WERI-Rb-1 (cell line): ENCODE data around the gene CTNNA3.

Experiments used
- DNase-seq: peaks from one replicate; pipeline ENCODE4 v3.0.0-alpha.2; 2020
- H3K27ac ChIP-seq: fragments of 250-450 bp; sonication (Bioruptor Pico); 2 replicates; pipeline ENCODE4 v1.5.1; 2020; ENCODE audit warnings: mild to moderate bottlenecking, moderate library complexity
- H3K27me3 ChIP-seq: fragments of 250-450 bp; sonication (Bioruptor Pico); 2 replicates; pipeline ENCODE4 v1.5.1; 2021; ENCODE audit warnings: mild to moderate bottlenecking, low read depth, moderate library complexity; ENCODE audit not compliant: insufficient read depth, severe bottlenecking
- H3K36me3 ChIP-seq: fragments of 250-450 bp; sonication (Bioruptor Pico); 2 replicates; pipeline ENCODE4 v1.5.1; 2020; ENCODE audit warnings: mild to moderate bottlenecking, moderate library complexity
- H3K4me3 ChIP-seq: 2 replicates; pipeline ENCODE4 v1.5.1; 2011; ENCODE audit warnings: low read depth, mild to moderate bottlenecking, control low read depth, low read length
- H3K9me3 ChIP-seq: fragments of 250-450 bp; sonication (Bioruptor Pico); 2 replicates; pipeline ENCODE4 v1.5.1; 2021; ENCODE audit warnings: mild to moderate bottlenecking, moderate library complexity; ENCODE audit not compliant: severe bottlenecking
- CTCF ChIP-seq: IDR thresholded peaks from 2 replicates; pipeline ENCODE4 v1.5.1; 2011; ENCODE audit warnings: low read depth, mild to moderate bottlenecking, control low read depth, inconsistent platforms, low read length

Gene CTNNA3

GRCh38 chr10:67200913-67201564 lies 495.0 kb downstream of the CTNNA3 start:
- DNase-seq = no peak
- no peaks in the 10 kb centered on the region for H3K36me3 ChIP-seq
- no peak overlapping the region for H3K4me3 ChIP-seq
- TF ChIP-seq CTCF = no peak
- H3K27me3 ChIP-seq = no peaks in the 10 kb centered on the region
- H3K27ac ChIP-seq = no peak overlapping the region
- H3K9me3 ChIP-seq = no peaks in the 10 kb centered on the region

- Histone ChIP-seq H3K27me3 (no peaks in the 10 kb centered on the region), H3K4me3 (no peak overlapping the region), H3K27ac (no peak overlapping the region), H3K9me3 (no peaks in the 10 kb centered on the region), H3K36me3 (no peaks in the 10 kb centered on the region)
- no peak for DNase-seq
- TF ChIP-seq CTCF = no peak
Observed at GRCh38 chr10:67175354-67175753, 520.6 kb downstream of the CTNNA3 start.

- Histone ChIP-seq H3K4me3 (no peak overlapping the region), H3K36me3 (no peaks in the 10 kb centered on the region), H3K9me3 (no peaks in the 10 kb centered on the region), H3K27me3 (no peaks in the 10 kb centered on the region), H3K27ac (no peak overlapping the region)
- no peak for TF ChIP-seq CTCF
- no peak for DNase-seq
Observed at GRCh38 chr10:67173787-67174186, 522.2 kb downstream of the CTNNA3 start.

GRCh38 chr10:67171970-67172369 lies 524.0 kb downstream of the CTNNA3 start:
- DNase-seq = peak; percentile 13
- TF ChIP-seq CTCF = no peak
- H3K27me3 ChIP-seq = no peaks in the 10 kb centered on the region

GRCh38 chr10:67156239-67156638 lies 539.8 kb downstream of the CTNNA3 start:
- TF ChIP-seq CTCF = no peak
- H3K9me3 ChIP-seq = peaks cover 3% of the 10 kb centered on the region
- no peak overlapping the region for H3K4me3 ChIP-seq
- DNase-seq = no peak
- H3K36me3 ChIP-seq = no peaks in the 10 kb centered on the region
- no peaks in the 10 kb centered on the region for H3K27me3 ChIP-seq
- H3K27ac ChIP-seq = no peak overlapping the region

More at GRCh38 chr10:67171970-67172369, 524.0 kb downstream of the CTNNA3 start:
- no peaks in the 10 kb centered on the region for H3K36me3 ChIP-seq
- no peak overlapping the region for H3K4me3 ChIP-seq
- peaks cover 6% of the 10 kb centered on the region for H3K9me3 ChIP-seq
- no peak overlapping the region for H3K27ac ChIP-seq

GRCh38 chr10:67151471-67151870 lies 544.5 kb downstream of the CTNNA3 start:
- H3K27me3 ChIP-seq = no peaks in the 10 kb centered on the region
- peak; percentile 9 for DNase-seq
- no peak overlapping the region for H3K4me3 ChIP-seq
- H3K27ac ChIP-seq = no peak overlapping the region
- no peak for TF ChIP-seq CTCF
- H3K9me3 ChIP-seq = no peaks in the 10 kb centered on the region
- H3K36me3 ChIP-seq = no peaks in the 10 kb centered on the region
